ENCODE data around the gene LSM3. TPM values are rescaled to one million over a fixed set of nuclear protein-coding genes. Genes with fewer than 3 reads are reported as not detected.

Gene LSM3
- total RNA-seq, 1 experiment from 2014 or later: 11.9 TPM

DNA sequence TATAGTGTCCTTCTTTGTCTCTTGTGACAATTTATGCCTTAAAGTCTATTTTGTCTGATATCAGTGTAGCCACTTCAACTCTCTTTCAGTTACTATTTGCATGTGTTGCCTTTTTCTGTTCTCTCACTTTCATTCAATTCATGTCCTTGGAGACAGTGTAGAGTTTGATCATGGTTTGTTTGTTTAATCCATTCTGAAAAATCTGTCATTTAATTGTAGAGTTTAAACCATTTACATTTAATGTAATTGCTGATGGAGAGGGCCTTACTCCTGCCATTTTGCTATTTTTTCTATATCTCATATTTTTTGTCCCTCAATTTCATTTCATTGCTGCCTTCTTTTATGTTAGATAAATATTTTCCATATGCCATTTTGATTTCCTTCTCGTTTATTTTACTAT lies 42.3 kb downstream of the LSM3 start:
- TF ChIP-seq, protein P1, sequence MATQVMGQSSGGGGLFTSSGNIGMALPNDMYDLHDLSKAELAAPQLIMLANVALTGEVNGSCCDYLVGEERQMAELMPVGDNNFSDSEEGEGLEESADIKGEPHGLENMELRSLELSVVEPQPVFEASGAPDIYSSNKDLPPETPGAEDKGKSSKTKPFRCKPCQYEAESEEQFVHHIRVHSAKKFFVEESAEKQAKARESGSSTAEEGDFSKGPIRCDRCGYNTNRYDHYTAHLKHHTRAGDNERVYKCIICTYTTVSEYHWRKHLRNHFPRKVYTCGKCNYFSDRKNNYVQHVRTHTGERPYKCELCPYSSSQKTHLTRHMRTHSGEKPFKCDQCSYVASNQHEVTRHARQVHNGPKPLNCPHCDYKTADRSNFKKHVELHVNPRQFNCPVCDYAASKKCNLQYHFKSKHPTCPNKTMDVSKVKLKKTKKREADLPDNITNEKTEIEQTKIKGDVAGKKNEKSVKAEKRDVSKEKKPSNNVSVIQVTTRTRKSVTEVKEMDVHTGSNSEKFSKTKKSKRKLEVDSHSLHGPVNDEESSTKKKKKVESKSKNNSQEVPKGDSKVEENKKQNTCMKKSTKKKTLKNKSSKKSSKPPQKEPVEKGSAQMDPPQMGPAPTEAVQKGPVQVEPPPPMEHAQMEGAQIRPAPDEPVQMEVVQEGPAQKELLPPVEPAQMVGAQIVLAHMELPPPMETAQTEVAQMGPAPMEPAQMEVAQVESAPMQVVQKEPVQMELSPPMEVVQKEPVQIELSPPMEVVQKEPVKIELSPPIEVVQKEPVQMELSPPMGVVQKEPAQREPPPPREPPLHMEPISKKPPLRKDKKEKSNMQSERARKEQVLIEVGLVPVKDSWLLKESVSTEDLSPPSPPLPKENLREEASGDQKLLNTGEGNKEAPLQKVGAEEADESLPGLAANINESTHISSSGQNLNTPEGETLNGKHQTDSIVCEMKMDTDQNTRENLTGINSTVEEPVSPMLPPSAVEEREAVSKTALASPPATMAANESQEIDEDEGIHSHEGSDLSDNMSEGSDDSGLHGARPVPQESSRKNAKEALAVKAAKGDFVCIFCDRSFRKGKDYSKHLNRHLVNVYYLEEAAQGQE (IDR thresholded peaks at IDR 0.05; ENCODE audit: insufficient read depth in 1 of 2, low read depth in 2 of 2, low read length in 1 of 2): no peak
- TF ChIP-seq TCF7L2 (IDR thresholded peaks at IDR 0.05; ENCODE audit: low read depth, low read length): no peak
- TF ChIP-seq, protein P2, sequence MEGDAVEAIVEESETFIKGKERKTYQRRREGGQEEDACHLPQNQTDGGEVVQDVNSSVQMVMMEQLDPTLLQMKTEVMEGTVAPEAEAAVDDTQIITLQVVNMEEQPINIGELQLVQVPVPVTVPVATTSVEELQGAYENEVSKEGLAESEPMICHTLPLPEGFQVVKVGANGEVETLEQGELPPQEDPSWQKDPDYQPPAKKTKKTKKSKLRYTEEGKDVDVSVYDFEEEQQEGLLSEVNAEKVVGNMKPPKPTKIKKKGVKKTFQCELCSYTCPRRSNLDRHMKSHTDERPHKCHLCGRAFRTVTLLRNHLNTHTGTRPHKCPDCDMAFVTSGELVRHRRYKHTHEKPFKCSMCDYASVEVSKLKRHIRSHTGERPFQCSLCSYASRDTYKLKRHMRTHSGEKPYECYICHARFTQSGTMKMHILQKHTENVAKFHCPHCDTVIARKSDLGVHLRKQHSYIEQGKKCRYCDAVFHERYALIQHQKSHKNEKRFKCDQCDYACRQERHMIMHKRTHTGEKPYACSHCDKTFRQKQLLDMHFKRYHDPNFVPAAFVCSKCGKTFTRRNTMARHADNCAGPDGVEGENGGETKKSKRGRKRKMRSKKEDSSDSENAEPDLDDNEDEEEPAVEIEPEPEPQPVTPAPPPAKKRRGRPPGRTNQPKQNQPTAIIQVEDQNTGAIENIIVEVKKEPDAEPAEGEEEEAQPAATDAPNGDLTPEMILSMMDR (IDR thresholded peaks at IDR 0.05): no peak
- TF ChIP-seq POLR2AphosphoS5 (IDR thresholded peaks at IDR 0.05; ENCODE audit: low read depth, low read length): no peak
- TF ChIP-seq SIN3A (IDR thresholded peaks at IDR 0.05; ENCODE audit: borderline replicate concordance, insufficient read depth, low read depth, low read length): no peak
- Histone ChIP-seq H3K4me1 (ENCODE audit: control insufficient read depth, insufficient read depth, low read length) (peaks cover 4% of the 10 kb centered on the region; the same call in 1 of the 2 replicates), H3K9me3 (ENCODE audit: control insufficient read depth, insufficient read depth, low read depth, low read length) (peaks cover 17% of the 10 kb centered on the region; the same call in 1 of the 2 replicates), H3K27ac (ENCODE audit: low read length) (no peak overlapping the region), H3K36me3 (ENCODE audit: control insufficient read depth, insufficient read depth, low read length) (no peaks in the 10 kb centered on the region), H3K27me3 (ENCODE audit: control insufficient read depth, insufficient read depth, low read length) (no peaks in the 10 kb centered on the region), H3K4me3 (ENCODE audit: low read depth in 2 of 2, low read length in 2 of 2) (no peak overlapping the region)
- in situ Hi-C loops (cut with HindIII; ENCODE audit: low pct_unique_long_range_greater_than_20kb, low sequenced_read_pairs): no loop called here
- intact Hi-C loops (cut with micrococcal nuclease; ENCODE audit: unreplicated experiment): no loop called here
- ChIA-PET CTCF (no interaction called here), POLR2A (no interaction called here)
- DNase-seq (ENCODE audit: low read depth, low spot score) (no peak), ATAC-seq (no peak)
- BruUV-seq (replicated peaks): no TSS peak

- no peaks in the 10 kb centered on the region for H3K36me3 ChIP-seq (ENCODE audit: control insufficient read depth, insufficient read depth, low read length)
- peaks cover 17% of the 10 kb centered on the region; the same call in 1 of the 2 replicates for H3K9me3 ChIP-seq (ENCODE audit: control insufficient read depth, insufficient read depth, low read depth, low read length)
- DNase-seq (ENCODE audit: low read depth, low spot score): no peak
- ATAC-seq: no peak
- CTCF ChIA-PET: no interaction called here
- BruUV-seq (replicated peaks): no TSS peak
- no peaks in the 10 kb centered on the region for H3K27me3 ChIP-seq (ENCODE audit: control insufficient read depth, insufficient read depth, low read length)
- TF ChIP-seq, protein P1 (IDR thresholded peaks at IDR 0.05; ENCODE audit: insufficient read depth in 1 of 2, low read depth in 2 of 2, low read length in 1 of 2): no peak
- intact Hi-C loops (cut with micrococcal nuclease; ENCODE audit: unreplicated experiment) (no loop called here), in situ Hi-C loops (cut with HindIII; ENCODE audit: low pct_unique_long_range_greater_than_20kb, low sequenced_read_pairs) (no loop called here)
- peaks cover 4% of the 10 kb centered on the region; the same call in 1 of the 2 replicates for H3K4me1 ChIP-seq (ENCODE audit: control insufficient read depth, insufficient read depth, low read length)
- no peak overlapping the region for H3K27ac ChIP-seq (ENCODE audit: low read length)
- no peak overlapping the region for H3K4me3 ChIP-seq (ENCODE audit: low read depth in 2 of 2, low read length in 2 of 2)
- POLR2A ChIA-PET: no interaction called here
Measured at GRCh38 chr3:14221902-14222301, 43.3 kb downstream of the LSM3 start.
